Transverse colon (tissue), 4 donors: Measurements from ENCODE around the gene VSIG1. TPM values are rescaled to one million over a fixed set of nuclear protein-coding genes. Genes with fewer than 3 reads are reported as not detected.

ENCODE experiments used
- DNase-seq: peaks from one replicate; pipeline ENCODE4 v3.0.0-alpha.2; 2019
- H3K27ac ChIP-seq, 4 donors: fragments of 200-600 bp; sonication (generic); 2 replicates each; pipeline ENCODE4 v1.5.1; 2016 to 2018; ENCODE audit warnings: inconsistent platforms in 4 of 4
- H3K27me3 ChIP-seq: fragments of 200-600 bp; sonication (generic); 2 replicates; pipeline ENCODE4 v1.5.1; 2017; ENCODE audit warnings: inconsistent platforms
- H3K36me3 ChIP-seq, 4 donors: fragments of 200-600 bp; sonication (generic); 2 replicates each; pipeline ENCODE4 v1.5.1; 2017 to 2019; ENCODE audit warnings: inconsistent platforms in 4 of 4
- H3K4me1 ChIP-seq, 4 donors: fragments of 200-600 bp; sonication (generic); 2 replicates each; pipeline ENCODE4 v1.5.1; 2017 to 2020; ENCODE audit warnings: inconsistent platforms in 4 of 4
- H3K4me3 ChIP-seq, 4 donors: fragments of 200-600 bp; sonication (generic); 1 replicate in 1 of 4; 2 replicates in 3 of 4; pipeline versions ENCODE4 v1.5.1 to v1.6.1; 2017 to 2019; ENCODE audit warnings: inconsistent platforms in 4 of 4
- H3K9me3 ChIP-seq, 2 donors: fragments of 200-600 bp; sonication (generic); 2 replicates each; pipeline ENCODE4 v1.5.1; 2017 to 2019; ENCODE audit warnings: inconsistent platforms in 2 of 2
- CTCF ChIP-seq, 5 experiments: fragments of 200-600 bp in 3 of 5; fragments of 450-650 bp in 2 of 5; sonication (generic) in 3 of 5; IDR thresholded peaks; 1 replicate in 2 of 5; 2 replicates in 3 of 5; pipeline ENCODE4 v1.5.1; 2016 to 2017; ENCODE audit warnings: antibody characterized with exemption in 5 of 5, inconsistent platforms in 3 of 5, mild to moderate bottlenecking in 2 of 5, moderate library complexity in 1 of 5
- EP300 ChIP-seq: sonication (generic); formaldehyde crosslinking; IDR thresholded peaks from one replicate; pipeline ENCODE4 v1.6.1; 2017; ENCODE audit warnings: antibody characterized with exemption, low read depth
- POLR2A ChIP-seq: fragments of 450-650 bp; IDR thresholded peaks from one replicate; pipeline ENCODE4 v1.6.1; 2016; ENCODE audit warnings: antibody characterized with exemption, mild to moderate bottlenecking, moderate library complexity
- POLR2AphosphoS5 ChIP-seq, 3 donors: sonication (generic); formaldehyde crosslinking; IDR thresholded peaks; one replicate each; pipeline ENCODE4 v1.6.1; 2016; ENCODE audit warnings: antibody characterized with exemption in 3 of 3
- WGBS, 2 donors: methylation state at CpG; one replicate each; pipeline ENCODE4 v1.1.5; 2018; ENCODE audit warnings: low coverage in 1 of 2; 5-methylcytosine and 5-hydroxymethylcytosine counted together
- in situ Hi-C, 4 donors: fragments of 200-750 bp; cut with MboI; loops; one replicate each; pipeline versions ENCODE4 v1.15.0 to v1.15.1; 2017; ENCODE audit warnings: low sequenced_read_pairs in 3 of 4, low pct_ligation_motif_present in 1 of 4, low pct_unique_long_range_greater_than_20kb in 1 of 4
- intact Hi-C: fragments of 100-400 bp; cut with DNase I; formaldehyde crosslinking; loops from one replicate; pipeline ENCODE4 v1.15.1; 2023; ENCODE audit warnings: low total_unique reads
- total RNA-seq, 4 donors: library from RNA; depleted of rRNA; stranded (reverse); fragments of >200 nt; gene quantifications; one replicate each; pipeline ENCODE4 v1.1.0, GENCODE V29; 2016

VSIG1 gene
- total RNA-seq, 4 donors from 2014 or later, result 0.37 to 0.68 TPM; not detected in 2

DNA sequence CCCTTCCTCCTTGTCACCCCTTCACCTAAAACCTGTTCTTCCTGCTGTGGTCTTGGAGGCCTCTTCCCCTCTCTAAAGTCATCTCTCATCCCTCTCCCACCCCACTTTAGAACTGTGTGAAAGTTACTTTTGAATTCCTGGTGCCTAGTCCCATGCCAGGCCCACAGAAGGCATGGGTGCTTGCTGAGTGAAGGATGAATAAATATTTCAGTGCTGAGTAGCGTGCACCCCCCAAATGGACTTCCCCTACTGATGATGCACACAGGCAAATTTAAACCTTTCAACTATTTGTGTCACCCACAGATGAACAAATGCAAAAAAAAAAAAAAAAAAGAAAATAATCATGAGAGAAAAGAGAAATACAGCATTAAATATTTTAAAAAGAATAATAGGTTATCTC is 26.7 kb downstream of the VSIG1 start:
- intact Hi-C loops, result no loop called here
- no peak for DNase-seq
- no peaks in the 10 kb centered on the region for H3K27me3 ChIP-seq
- no peak for TF ChIP-seq POLR2AphosphoS5 (IDR thresholded peaks at IDR 0.05)
- no peaks in the 10 kb centered on the region for H3K36me3 ChIP-seq
- 71 to 76% methylated on average over 1 of the region's 1 CpG for WGBS, 2 donors
- no peaks in the 10 kb centered on the region for H3K9me3 ChIP-seq
- no peak overlapping the region for H3K27ac ChIP-seq
- H3K4me1 ChIP-seq, result no peaks in the 10 kb centered on the region
- no peak overlapping the region for H3K4me3 ChIP-seq
- in situ Hi-C loops, result loop anchor here in 1 of 4 donors (10.0 kb wide), 1 partner anchor 47 kb away; no protein-coding TSS in a partner anchor

GRCh38 chrX:108072746-108073145 is 27.9 kb downstream of the VSIG1 start:
- Histone ChIP-seq H3K4me1 (no peaks in the 10 kb centered on the region), H3K27ac (no peak overlapping the region), H3K27me3 (no peaks in the 10 kb centered on the region), H3K36me3 (no peaks in the 10 kb centered on the region), H3K9me3 (no peaks in the 10 kb centered on the region), H3K4me3 (no peak overlapping the region)
- no peak for TF ChIP-seq POLR2AphosphoS5 (IDR thresholded peaks at IDR 0.05)
- no peak for TF ChIP-seq POLR2A
- TF ChIP-seq CTCF (IDR thresholded peaks at IDR 0.05), result no peak
- TF ChIP-seq EP300, result no peak
- in situ Hi-C loops, result loop anchor here in 1 of 4 donors (10.0 kb wide), 1 partner anchor 48 kb away; no protein-coding TSS in a partner anchor
- DNase-seq, result no peak
- 84% methylated on average over 5 of the region's 5 CpGs; no CpG with 5 or more reads in 1 of the 2 donors for WGBS, 2 donors
- intact Hi-C loops, result no loop called here

DNA sequence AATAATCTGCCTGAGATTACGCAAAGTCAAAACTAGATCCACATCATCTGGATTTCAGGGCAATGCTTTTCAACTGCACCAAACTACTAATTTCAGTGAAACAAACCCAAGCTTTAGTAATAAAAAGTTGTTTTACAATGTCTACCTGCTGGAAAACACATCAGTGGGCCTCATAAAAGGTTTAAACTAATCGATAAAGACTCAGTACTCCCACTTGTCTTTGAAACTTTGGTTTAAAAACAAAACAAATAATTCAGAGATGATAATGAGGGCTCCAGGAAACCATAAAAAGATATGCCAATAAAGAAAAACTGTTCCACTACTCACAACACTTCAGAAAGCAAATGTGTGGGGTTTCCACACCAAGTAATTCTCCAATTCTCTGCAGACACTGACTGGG is 36.2 kb downstream of the VSIG1 start:
- Histone ChIP-seq H3K27ac (no peak overlapping the region), H3K9me3 (no peaks in the 10 kb centered on the region), H3K4me3 (no peak overlapping the region), H3K27me3 (no peaks in the 10 kb centered on the region), H3K36me3 (no peaks in the 10 kb centered on the region), H3K4me1 (no peaks in the 10 kb centered on the region)
- intact Hi-C loops, result no loop called here
- in situ Hi-C loops, result no loop called here
- TF ChIP-seq CTCF (IDR thresholded peaks at IDR 0.05) (no peak), POLR2AphosphoS5 (IDR thresholded peaks at IDR 0.05) (no peak), EP300 (no peak), POLR2A (no peak)
- WGBS, 2 donors, result 69 to 87% methylated on average over 2 of the region's 2 CpGs
- DNase-seq, result no peak

DNA sequence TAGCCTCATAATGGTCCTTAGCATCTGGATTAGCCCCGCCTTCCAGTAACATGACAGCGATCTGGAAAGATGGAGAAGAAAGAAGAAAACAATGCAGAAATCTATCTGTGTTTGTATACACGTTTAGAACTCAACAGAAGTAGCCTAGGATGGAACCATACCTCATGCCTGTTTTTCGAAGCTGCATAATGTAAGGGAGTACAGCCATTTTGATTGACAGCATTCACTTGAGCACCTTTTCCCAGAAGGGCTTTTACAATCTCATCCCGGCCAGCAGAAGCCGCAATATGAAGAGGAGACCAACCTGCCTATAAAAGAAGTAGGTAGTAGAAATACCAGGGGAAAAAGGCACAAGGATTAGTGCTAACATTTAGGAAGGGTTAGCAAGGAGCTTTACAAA is 42.9 kb downstream of the VSIG1 start:
- no peaks in the 10 kb centered on the region for H3K9me3 ChIP-seq
- DNase-seq, result no peak
- no peaks in the 10 kb centered on the region for H3K36me3 ChIP-seq
- no peaks in the 10 kb centered on the region for H3K27me3 ChIP-seq
- 77% methylated on average over 6 of the region's 6 CpGs; no CpG with 5 or more reads in 1 of the 2 donors for WGBS, 2 donors
- TF ChIP-seq EP300 (no peak), CTCF (IDR thresholded peaks at IDR 0.05) (no peak), POLR2A (no peak), POLR2AphosphoS5 (IDR thresholded peaks at IDR 0.05) (no peak)
- H3K4me3 ChIP-seq, result no peak overlapping the region
- peaks cover 0 to 22% (median 4%) of the 10 kb centered on the region in 4 donors for H3K4me1 ChIP-seq
- in situ Hi-C loops, result no loop called here
- intact Hi-C loops, result no loop called here
- no peak overlapping the region for H3K27ac ChIP-seq

GRCh38 chrX:108088511-108088910 is 43.6 kb downstream of the VSIG1 start:
- no peak for TF ChIP-seq EP300
- TF ChIP-seq POLR2AphosphoS5 (IDR thresholded peaks at IDR 0.05), result no peak
- TF ChIP-seq CTCF (IDR thresholded peaks at IDR 0.05), result no peak
- no peak for TF ChIP-seq POLR2A
- Histone ChIP-seq H3K9me3 (no peaks in the 10 kb centered on the region), H3K27ac (no peak overlapping the region), H3K4me3 (no peak overlapping the region), H3K4me1 (peaks cover 0 to 22% (median 4%) of the 10 kb centered on the region in 4 donors), H3K36me3 (no peaks in the 10 kb centered on the region), H3K27me3 (no peaks in the 10 kb centered on the region)
- in situ Hi-C loops (no loop called here), intact Hi-C loops (no loop called here)
- WGBS, 2 donors, result 40 to 44% methylated on average over 1 of the region's 1 CpG
- no peak for DNase-seq
